HG03521 (cell line): ENCODE data around the gene ERMN.
A peak's percentile ranks its signal among the peaks of the same experiment; 100 is the strongest.
"Not testable (repeated sequence)": the region's sequence is repeated elsewhere in the genome, so short reads cannot be mapped to it uniquely, and the experiment has no call there.

Experiments
- ATAC-seq: cut with Tn5 transposase; IDR thresholded peaks from one replicate; pipeline ENCODE4 v1.9.1; 2021; ENCODE audit warnings: mild to moderate bottlenecking, moderate library complexity; ENCODE audit not compliant: unreplicated experiment

Gene ERMN

GRCh38 chr2:157325786-157326185, at the start of gene ERMN:
Gene ERMN (minus strand): TSS chr2:157325824. CDS start chr2:157325642, 182 bp downstream.
- ATAC-seq = no peak

- ATAC-seq = no peak
Measured at GRCh38 chr2:157375384-157375783, 49.8 kb upstream of the ERMN start.

- ATAC-seq = not testable (repeated sequence)
Measured at GRCh38 chr2:157368508-157368907, 42.9 kb upstream of the ERMN start.

- ATAC-seq = no peak
Measured at GRCh38 chr2:157367704-157368103, 42.1 kb upstream of the ERMN start.

GRCh38 chr2:157364257-157364974, 38.8 kb upstream of the ERMN start:
- peak; percentile 93 for ATAC-seq

GRCh38 chr2:157363612-157364101, 38.0 kb upstream of the ERMN start:
- peak; percentile 37 for ATAC-seq

GRCh38 chr2:157362627-157363026, 37.0 kb upstream of the ERMN start:
- ATAC-seq = no peak

GRCh38 chr2:157361526-157361925, 35.9 kb upstream of the ERMN start:
- no peak for ATAC-seq

- no peak for ATAC-seq
Measured at GRCh38 chr2:157359628-157360027, 34.0 kb upstream of the ERMN start.

GRCh38 chr2:157355618-157356017, 30.0 kb upstream of the ERMN start:
- ATAC-seq = no peak

GRCh38 chr2:157349949-157350515, 24.4 kb upstream of the ERMN start:
- no peak for ATAC-seq

- no peak for ATAC-seq
Measured at GRCh38 chr2:157348291-157348921, 22.8 kb upstream of the ERMN start.

GRCh38 chr2:157345647-157346389, 20.2 kb upstream of the ERMN start:
- no peak for ATAC-seq

GRCh38 chr2:157341381-157341780, 15.8 kb upstream of the ERMN start:
- not testable (repeated sequence) for ATAC-seq

GRCh38 chr2:157339965-157340655, 14.5 kb upstream of the ERMN start:
- ATAC-seq = no peak

- ATAC-seq = no peak
Measured at GRCh38 chr2:157337978-157338377, 12.4 kb upstream of the ERMN start.

GRCh38 chr2:157336137-157337010, 10.8 kb upstream of the ERMN start:
- no peak for ATAC-seq

- ATAC-seq = no peak
Measured at GRCh38 chr2:157334797-157335196, 9.2 kb upstream of the ERMN start.

- no peak for ATAC-seq
Measured at GRCh38 chr2:157334335-157334734, 8.7 kb upstream of the ERMN start.
